ENCODE results near the gene ENDOU. TPM values are rescaled to one million over a fixed set of nuclear protein-coding genes. Genes with fewer than 3 reads are reported as not detected.

The ENDOU gene
- total and polyA plus RNA-seq, 2 donors (not counting 3 experiments of a cell fraction or from before 2014, with no cell fraction given), result not detected

GRCh38 chr12:47709671-47710070 lies 15.6 kb downstream of the ENDOU start:
- POLR2A ChIA-PET, result no interaction called here

More at GRCh38 chr12:47709671-47710070, 15.6 kb downstream of the ENDOU start:
- Histone ChIP-seq H3K36me3 (ENCODE audit: control insufficient read depth in 2 of 2, extremely low read depth in 1 of 2, insufficient read depth in 2 of 2, low read length in 2 of 2) (no peaks in the 10 kb centered on the region), H4K20me1 (replicated peaks; ENCODE audit: control insufficient read depth, extremely low read depth, insufficient read depth, low read length) (no peaks in the 10 kb centered on the region), H3K9me3 (replicated peaks; ENCODE audit: control insufficient read depth, insufficient read depth, low read length) (no peaks in the 10 kb centered on the region), H3K27me3 (ENCODE audit: control insufficient read depth in 2 of 2, insufficient read depth in 2 of 2, low read length in 2 of 2) (no peaks in the 10 kb centered on the region), H3K4me3 (replicated peaks in 1 of 3; ENCODE audit: insufficient read depth in 1 of 3, low read depth in 1 of 3, low read length in 3 of 3) (no peak overlapping the region), H3K9me1 (replicated peaks; ENCODE audit: control insufficient read depth, extremely low read depth, insufficient read depth, low read length) (no peaks in the 10 kb centered on the region), H3K4me1 (ENCODE audit: control insufficient read depth, extremely low read depth, insufficient read depth, low read length) (peaks cover 13% of the 10 kb centered on the region), H3K9ac (replicated peaks; ENCODE audit: extremely low read depth, insufficient read depth, low read length) (no peak overlapping the region), H3K4me2 (ENCODE audit: insufficient read depth, low read length) (no peak overlapping the region), H2AFZ (ENCODE audit: low read depth, low read length) (no peak overlapping the region), H3K79me2 (ENCODE audit: control insufficient read depth, insufficient read depth, low read length) (peaks cover 11% of the 10 kb centered on the region), H3K27ac (ENCODE audit: insufficient read depth, low read depth, low read length) (no peak overlapping the region)
- no peak for FAIRE-seq
- intact Hi-C loops (cut with micrococcal nuclease), result loop anchor here (10.0 kb wide), 1 partner anchor 445 kb away; the partner anchor contains the start of gene ASB8
- no TSS peak for BruUV-seq (replicated peaks)
- dilution Hi-C loops (cut with MboI; ENCODE audit: extremely low pct_ligation_motif_present, low sequenced_read_pairs), result no loop called here
- DNase-seq (ENCODE audit: low read depth, low spot score), result no peak
- TF ChIP-seq CTCF (IDR thresholded peaks at IDR 0.05; ENCODE audit: extremely low read depth in 1 of 2, insufficient read depth in 1 of 2, low read depth in 1 of 2, low read length in 2 of 2) (no peak), EZH2 (IDR thresholded peaks at IDR 0.05; ENCODE audit: borderline replicate concordance, low read depth, low read length, severe bottlenecking) (no peak), MAX (IDR thresholded peaks at IDR 0.05; ENCODE audit: insufficient read depth, insufficient read length) (no peak), JUN (IDR thresholded peaks at IDR 0.05; ENCODE audit: borderline replicate concordance, insufficient read depth, insufficient read length, low read depth) (no peak), GATA2 (IDR thresholded peaks at IDR 0.05; ENCODE audit: insufficient read depth, insufficient read length, low read depth, low read length) (no peak), MYC (IDR thresholded peaks at IDR 0.05; ENCODE audit: low read depth, low read length) (no peak), FOS (IDR thresholded peaks at IDR 0.05; ENCODE audit: borderline replicate concordance, insufficient read depth, low read length) (no peak), POLR2AphosphoS5 (IDR thresholded peaks at IDR 0.05; ENCODE audit: insufficient read depth, low read depth, low read length) (no peak), POLR2A (IDR thresholded peaks at IDR 0.05; ENCODE audit: low read depth, low read length) (no peak)
- CTCF ChIA-PET, result interaction anchor here (1.1 to 11.5 kb wide), 3 partner anchors 58 to 130 kb away, joined by 3 to 172 read pairs (median 162); no protein-coding TSS in a partner anchor

Data from endothelial cell of umbilical vein (primary cell).